GM19324 (cell line): ENCODE data around the gene CASP14.
"Not testable (repeated sequence)": the region's sequence is repeated elsewhere in the genome, so short reads cannot be mapped to it uniquely, and the experiment has no call there.

ENCODE experiments used
- ATAC-seq: cut with Tn5 transposase; IDR thresholded peaks from one replicate; pipeline ENCODE4 v1.9.1; 2021; ENCODE audit warnings: mild to moderate bottlenecking, moderate library complexity; ENCODE audit not compliant: unreplicated experiment, low FRiP score

The CASP14 gene, protein sequence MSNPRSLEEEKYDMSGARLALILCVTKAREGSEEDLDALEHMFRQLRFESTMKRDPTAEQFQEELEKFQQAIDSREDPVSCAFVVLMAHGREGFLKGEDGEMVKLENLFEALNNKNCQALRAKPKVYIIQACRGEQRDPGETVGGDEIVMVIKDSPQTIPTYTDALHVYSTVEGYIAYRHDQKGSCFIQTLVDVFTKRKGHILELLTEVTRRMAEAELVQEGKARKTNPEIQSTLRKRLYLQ

DNA sequence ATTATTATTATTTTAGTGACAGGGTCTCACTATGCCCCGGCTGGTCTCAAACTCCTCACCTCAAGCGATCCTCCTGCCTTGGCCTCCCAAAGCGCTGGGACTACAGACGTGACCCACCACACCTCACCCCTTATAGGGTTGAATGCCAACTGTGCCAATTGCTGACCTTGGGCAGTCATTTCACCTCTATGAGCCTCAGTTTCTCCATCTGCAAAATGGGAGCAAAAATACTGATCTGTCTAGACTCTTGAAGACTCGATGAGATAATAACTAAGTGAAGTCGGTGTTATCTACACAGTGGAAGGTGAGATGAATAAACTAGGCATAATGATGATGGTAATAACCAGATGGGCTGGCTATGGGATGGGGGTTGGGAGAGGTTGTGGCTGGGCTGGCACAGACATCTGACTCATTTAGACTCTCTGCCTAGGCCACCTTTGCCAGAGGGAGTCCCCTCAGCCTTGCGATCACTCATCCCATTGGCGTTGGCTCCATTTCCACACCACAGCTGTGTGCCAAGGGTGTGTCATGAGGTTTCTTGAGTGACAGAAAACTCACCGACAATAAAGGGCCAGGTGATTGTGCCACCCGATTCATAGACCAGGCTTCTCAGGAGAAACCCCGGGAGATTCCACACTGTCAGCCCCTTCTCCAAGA is at the start of gene CASP14:
TSS of gene CASP14 (plus strand) at position 596 of the 657 bp plus-strand sequence. CDS start 2,772 bp downstream, outside the sequence.
- ATAC-seq = no peak

DNA sequence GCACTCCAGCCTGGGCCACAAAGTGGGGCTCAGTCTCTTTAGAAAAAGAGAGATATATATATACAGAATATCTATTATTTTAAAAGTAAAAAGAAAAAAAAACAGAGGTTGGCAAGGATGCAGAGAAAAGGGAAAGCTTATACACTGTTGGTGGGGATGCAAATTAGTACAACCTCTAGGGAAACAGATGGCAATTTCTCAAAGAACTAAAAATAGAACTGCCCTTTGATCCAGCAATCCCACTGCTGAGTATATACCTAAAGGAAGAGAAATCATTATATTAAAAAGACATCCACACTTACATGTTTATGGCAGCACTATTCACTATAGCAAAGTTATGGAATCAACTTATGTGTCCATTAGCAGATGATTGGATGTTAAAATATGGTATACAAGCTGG is 41.0 kb upstream of the CASP14 start:
- ATAC-seq = no peak

DNA sequence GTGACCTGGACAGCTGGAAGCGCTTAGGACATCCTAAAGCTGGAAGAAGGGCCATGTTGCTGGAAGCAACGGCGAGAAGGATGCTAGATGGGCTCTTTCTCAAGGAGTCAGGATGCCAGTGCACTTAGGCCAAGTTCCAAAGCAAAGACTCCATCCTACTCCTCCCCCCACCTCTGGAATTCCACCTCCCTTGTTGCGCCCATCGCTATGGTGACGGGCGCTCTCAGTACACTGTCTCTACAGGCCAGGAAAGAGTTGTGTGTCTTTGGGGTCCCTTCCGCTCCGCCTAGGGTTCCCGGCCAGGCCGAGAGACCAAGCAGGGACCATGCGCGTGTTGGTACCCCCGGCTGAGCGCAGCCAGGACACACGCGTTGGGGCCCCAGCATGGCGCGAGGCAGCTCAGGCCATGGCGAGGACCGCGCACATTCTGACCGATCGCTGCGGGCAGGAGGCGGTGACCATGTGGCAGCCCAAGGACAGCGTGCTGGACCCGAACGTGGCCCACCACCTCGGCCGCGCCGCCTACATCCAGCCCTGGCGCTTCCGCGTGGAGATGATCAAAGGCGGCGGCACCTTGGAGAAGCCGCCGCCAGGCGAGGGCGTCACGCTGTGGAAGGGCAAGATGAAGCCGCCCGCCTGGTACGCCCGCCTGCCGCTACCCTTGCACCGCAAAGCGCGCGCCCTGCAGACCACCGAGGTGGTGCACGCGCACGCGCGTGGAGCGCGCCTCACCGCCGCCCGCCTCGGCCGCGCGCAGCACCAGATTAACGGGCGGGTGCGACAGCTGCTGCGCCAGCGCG is 38.6 kb upstream of the CASP14 start:
- no peak for ATAC-seq

DNA sequence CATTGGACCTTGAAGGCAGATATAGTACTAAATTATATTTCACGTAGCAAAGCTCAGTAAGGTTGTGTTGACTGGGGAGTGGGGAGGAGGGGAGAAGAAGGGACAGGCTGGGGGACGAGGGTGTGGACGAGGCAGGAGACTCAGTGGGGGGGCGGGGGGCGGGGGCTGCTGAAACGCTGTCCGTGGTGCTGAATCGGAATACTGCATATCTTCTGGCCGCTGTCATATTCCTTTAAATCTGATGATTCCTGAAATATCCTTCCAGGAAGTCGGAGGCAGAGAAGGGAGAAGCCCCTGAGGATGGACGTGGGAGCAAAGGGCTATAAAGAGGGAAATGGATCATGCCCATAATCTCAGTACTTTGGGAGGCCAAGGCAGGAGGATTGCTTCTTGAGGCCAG is 34.7 kb upstream of the CASP14 start:
- ATAC-seq = no peak

DNA sequence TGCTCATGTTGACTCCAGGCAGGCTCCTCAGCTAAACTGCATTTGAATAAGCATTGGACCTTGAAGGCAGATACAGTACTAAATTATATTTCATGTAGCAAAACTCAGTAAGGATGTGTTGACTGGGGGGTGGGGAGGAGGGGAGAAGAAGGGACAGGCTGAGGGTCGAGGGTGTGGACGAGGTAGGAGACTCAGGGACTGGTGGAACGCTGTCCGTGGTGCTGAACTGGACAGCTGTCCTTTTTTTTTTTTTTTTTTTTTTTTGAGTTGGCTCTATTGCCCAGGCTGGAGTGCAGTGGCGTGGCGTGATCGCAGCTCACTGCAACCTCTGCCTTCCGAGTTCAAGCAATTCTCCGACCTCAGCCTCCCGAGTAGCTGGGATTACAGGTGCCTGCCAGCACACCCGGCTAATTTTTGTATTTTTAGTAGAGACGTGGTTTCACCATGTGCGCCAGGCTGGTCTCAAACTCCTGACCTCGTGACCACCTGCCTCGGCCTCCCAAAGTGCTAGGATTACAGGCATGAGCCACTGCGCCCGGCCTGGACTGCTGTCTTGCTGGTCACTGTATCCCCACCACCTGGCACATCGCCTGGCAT is 33.2 kb upstream of the CASP14 start:
- no peak for ATAC-seq

DNA sequence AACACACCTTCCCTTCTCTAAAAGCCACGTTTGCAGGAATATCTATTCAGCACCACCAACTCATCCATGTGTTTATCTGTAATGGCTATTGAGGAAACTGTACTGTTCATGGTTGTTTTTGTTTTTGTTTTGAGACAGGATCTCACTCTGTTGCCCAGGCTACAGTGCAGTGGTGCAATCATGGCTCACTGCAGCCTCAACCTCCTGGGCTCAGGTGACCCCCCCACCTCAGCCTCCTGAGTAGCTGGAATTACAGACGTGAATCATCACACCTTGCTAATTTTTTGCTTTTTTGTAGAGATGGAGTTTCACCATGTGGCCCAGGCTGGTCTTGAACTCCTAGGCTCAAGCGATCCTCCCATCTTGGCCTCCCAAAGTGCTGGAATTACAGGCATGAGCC is 30.4 kb upstream of the CASP14 start:
- not testable (repeated sequence) for ATAC-seq

DNA sequence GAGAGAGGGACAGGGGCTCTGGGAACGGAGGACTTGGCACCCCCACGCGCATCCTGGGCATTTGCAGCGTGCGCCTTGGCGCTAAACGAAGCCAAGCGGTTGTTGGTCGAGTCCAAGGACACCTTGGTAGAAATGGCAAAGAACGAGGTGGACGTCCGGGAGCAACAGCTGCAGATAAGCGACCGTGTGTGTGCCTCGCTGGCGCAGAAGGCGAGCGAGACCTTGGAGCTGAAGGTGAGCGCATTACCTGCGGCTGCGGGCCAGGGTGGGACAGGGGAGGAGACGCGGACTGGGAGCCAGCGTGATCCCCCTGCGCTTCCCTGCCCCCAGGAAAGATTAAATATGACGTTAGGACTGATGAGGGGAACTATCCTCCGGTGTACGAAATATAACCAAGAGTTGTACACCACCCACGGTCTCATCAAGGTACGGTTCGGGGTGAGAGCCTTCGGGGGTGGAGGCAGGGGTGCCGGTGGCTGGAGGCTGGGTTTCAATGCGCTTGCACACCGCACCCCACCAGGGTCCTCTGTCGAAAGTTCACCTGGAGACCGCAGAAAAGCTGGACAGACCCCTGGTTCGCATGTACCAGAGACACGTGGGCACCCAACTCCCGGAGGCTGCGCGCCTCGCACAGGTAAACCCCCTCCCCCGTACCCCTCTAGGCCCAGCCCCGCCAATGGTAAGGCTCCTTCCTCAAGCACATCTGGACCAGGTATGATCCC is 27.8 kb upstream of the CASP14 start:
- no peak for ATAC-seq

DNA sequence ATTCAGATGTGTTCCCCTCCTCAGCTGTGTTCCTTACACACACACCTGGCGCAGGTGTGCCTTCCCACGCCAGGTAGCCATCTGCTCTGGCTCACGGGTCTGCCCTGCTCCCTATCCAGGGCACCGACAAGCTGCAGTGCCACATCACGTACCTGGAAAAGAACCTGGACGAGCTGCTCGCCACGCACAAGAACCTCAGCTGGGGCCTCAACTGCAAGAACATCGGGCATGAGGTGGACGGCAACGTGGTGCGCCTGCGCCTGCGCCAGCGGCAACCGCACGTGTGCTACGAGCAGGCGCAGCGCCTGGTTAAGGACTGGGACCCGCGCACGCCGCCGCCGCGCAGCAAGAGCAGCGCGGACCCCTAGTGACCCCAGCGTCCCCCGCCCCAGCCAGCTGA is 26.5 kb upstream of the CASP14 start:
- ATAC-seq = no peak

DNA sequence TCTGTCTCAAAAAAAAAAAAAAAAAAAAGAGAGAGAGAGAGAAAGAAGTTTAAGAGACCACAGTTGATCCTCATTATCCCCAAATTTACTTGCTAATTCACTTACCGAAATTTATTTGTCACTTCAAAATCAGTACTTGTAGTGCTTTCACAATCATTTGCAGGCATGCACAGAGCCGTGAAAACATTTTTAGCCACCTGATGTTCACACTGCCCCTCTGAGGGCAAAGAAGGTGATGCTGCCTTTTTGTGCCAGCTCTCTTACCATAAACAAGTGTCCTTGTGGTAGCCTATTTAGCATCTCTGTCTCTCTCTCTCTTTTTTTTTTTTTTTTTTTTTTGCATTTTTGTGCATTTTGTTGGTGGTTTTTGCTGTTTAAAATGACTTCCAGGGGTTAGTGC is 24.1 kb upstream of the CASP14 start:
- no peak for ATAC-seq

DNA sequence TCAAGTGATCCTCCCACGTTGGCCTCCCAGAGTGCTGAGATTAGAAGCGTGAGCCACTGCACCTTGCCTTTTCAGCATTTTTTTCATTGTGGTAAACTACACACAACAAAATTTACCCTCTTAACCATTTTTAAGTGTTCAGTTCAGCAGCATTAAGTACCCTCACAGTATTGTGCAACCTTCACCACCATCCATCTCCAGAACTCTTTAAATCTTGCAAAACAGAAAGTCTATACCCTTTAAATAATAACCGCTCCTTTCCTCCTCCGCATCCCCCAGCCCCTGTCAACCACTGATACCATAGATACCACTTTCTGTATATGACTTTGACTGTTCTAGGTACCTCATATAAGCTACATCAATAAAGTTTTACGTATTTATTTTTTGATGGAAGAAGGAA is 20.8 kb upstream of the CASP14 start:
- ATAC-seq = no peak

DNA sequence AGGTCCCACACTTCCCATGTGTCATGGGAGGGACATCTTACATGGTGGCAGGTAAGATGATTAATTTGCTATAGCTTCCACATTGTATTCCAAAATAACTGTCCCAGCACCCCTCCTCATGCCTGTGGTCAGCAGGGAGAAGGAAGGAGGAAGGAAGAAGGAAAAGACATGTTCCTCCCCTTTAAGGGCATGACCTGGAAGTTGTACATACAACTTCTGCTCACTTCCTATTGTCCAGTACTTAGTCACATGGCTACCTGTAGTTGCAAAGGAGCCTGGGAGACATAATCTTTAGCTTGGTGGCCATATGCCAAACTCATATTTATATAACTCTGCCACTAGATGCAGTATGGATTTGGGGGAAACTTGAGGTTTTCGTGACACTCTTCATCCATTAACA is 17.6 kb upstream of the CASP14 start:
- ATAC-seq = no peak

DNA sequence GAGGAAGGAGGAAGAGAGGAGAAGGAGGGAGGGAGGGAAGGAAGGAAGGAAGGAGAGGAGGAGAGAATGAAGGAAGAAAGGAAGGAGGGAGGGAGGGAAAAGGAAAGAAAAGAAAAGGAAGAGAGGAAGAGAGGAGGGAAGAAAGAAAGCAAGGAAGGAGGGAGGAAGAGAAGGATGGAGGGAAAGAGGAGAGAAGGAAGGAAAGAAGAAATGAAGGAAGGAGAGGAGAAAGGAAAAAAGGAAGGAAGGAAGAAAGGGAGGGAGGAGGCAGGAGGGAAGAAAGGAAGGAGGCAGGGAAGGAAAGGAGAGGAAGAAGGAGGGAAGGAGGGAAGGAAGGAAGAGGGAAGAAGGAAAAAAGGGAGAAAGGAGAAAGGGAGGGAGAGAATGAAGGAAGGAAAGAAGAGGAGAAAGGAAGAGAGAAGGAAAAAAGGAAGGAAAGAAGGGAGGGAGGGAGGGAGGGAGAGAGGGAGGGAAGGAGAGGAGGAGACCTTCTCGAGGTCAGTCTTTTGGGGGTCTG is 13.4 kb upstream of the CASP14 start:
- ATAC-seq = no peak

DNA sequence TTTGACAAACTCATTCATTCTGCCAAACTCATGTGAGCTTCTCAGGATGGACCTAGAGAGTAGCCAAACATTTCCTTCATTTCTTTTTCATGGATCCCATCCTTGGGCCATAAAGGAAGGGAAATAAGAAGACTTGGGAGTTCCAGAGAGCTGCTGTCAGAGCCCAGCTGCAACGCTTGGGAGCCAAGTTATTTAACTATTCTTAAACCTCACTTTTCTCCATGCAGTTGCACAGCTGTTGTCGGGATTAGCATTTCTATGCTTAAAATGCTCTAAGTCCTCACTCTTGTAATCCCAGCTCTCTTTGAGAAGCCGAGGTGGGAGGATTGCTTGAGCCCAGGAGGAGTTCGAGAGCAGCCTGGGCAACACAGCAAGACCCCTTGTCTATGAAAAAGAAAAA is 11.7 kb upstream of the CASP14 start:
- no peak for ATAC-seq

DNA sequence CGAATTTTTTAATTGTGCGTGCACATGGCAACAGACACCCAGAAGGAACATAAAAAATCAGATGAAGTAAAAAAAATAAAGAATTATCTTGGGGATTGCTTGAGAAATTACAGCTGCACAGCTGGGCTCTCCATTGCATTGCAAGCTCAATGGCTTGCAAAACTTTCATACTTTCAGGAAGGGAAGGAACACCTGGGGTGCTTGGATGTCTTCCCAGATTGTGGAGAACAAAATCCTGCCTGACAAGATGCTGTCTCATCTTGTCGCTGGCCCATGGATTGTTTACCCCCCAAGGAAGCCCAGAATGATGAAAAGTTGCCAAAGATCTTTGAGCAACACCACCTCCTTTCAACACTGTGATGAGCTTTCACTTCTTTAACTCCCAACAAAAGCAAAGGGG is 11.0 kb upstream of the CASP14 start:
- no peak for ATAC-seq

DNA sequence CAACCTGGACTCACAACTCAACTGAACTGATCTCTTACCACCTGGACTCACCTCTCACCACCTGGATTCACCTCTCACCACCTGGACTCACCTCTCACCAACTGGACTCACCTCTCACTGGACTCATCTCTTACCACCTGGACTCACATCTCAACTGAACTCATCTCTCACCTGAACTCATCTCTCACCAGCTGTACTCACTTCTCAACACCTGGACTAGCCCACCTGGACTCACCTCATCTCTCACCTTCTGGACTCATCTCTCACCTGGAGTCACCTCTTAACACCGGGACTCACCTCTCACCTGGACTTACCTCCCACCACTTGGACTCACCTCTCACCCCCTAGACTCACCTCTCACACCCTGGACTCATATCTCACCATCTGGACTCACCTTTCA is 7.3 kb upstream of the CASP14 start:
- ATAC-seq = no peak

DNA sequence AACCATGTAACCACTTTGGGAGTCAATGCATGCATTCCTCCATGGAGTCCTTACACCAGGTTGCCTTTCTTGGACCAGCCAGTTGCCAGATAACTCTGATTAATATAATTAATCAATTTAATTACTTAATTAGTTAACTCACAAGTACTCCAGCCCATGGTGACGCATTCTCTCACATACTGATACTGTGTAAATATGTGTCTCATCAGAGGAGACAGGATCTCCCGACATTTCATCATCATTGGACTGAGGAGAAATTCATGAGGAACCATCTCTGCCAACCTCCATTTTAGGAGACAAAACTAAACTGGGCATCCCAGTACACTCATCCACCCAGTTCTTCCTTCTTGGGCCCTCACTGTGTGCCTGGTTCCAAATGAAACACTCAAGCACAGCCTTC is 6.5 kb upstream of the CASP14 start:
- no peak for ATAC-seq

DNA sequence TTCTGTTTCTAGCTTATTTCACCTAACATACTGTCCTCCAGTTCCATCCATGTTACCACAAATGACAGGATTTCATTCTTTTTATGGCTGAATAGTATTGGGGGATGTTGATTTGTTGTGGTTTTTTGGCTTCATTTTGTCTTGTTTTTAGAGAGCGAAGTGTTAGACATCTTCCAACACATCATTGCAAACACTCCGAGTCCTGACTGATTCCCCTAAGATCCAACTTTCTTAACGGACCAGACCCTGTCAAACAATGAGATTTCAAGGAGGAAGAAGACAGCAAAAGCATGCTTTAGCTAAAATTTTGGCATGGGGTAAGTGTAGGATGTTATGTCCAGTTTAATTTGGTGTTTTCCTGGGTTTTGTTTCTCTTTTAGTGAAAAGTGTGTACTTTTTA is 3.8 kb upstream of the CASP14 start:
- no peak for ATAC-seq

DNA sequence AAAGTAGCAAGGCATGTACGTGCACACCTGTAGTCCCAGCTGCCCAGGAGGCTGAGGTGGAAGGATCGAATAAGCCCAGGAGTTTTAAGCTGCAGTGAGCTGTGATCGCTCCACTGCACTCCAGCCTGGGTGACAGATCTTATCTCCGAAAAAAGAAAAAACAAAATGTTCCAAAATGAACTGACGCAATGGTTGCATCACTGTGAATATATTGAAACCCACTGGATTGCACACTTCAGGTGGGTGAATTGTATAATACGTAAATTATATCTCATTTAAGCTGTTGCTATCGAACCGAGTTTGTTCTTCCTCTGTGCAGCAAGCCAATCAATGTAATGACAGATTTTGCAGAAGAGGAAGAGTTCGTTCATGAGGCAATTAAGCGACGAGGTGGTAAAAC is 1.6 kb upstream of the CASP14 start:
- ATAC-seq = no peak

DNA sequence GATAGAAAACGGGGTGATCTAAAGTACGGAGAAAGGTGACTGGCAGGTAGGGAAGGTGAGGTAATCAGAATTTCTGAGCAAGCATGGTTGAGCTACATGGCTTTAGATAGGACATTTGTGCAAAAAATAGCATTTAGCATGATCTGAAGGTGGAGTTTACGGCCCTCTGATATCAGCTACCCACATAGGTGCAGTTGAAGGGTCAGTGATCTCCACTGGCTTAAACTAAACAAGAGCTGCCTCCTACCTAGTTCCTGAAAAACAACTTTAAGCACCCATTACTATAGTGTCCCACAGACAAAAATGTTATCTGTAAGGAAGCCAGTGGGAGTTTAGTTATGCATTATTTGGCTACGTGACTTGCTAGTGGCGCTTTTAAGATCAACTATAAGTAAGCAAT is 1.2 kb upstream of the CASP14 start:
- no peak for ATAC-seq

DNA sequence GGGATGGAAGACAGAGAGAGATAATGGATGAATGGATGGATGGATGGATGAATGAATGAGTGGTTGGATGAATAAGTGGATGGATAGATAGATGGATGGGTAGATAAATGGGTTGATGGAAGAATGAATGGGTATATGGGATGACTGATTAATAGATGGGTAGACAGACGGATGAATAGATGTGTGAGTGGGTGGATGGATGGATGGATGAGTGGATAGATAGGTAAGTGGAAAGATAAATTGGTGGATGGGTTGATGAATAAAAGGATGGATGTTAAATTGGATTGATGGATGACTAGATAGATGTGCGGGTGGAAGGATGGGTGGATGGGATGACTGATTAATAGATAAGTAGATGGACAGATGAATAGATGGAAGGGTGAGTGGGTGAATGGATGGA is 1.4 kb downstream of the CASP14 start:
- no peak for ATAC-seq
